A549 (cell line): Measurements from ENCODE around the gene CLDN4.

ENCODE experiments used
- ESRRA ChIP-seq: fragments of 150-350 bp; IDR thresholded peaks from 2 replicates; pipeline ENCODE4 v1.6.1; 2014; ENCODE audit warnings: mild to moderate bottlenecking, low read length, borderline replicate concordance
- PHF8 ChIP-seq: fragments of 200-600 bp; sonication (generic); IDR thresholded peaks from 2 replicates; pipeline ENCODE4 v1.6.1; 2016; ENCODE audit warnings: low read depth, mild to moderate bottlenecking, antibody characterized with exemption, moderate library complexity, borderline replicate concordance
- REST ChIP-seq: fragments of 200-600 bp; sonication (generic); IDR thresholded peaks from 2 replicates; pipeline ENCODE4 v1.6.1; 2016; ENCODE audit warnings: antibody characterized with exemption, mild to moderate bottlenecking, moderate library complexity
- TF ChIP-seq, protein P1 (sequence below): fragments of >200 bp; sonication (Bioruptor Twin); formaldehyde crosslinking; IDR thresholded peaks from 3 replicates; pipeline ENCODE4 v1.5.1; 2016

GRCh38 chr7:73871163-73872011, 40.6 kb downstream of the CLDN4 start:
- TF ChIP-seq, protein P1, sequence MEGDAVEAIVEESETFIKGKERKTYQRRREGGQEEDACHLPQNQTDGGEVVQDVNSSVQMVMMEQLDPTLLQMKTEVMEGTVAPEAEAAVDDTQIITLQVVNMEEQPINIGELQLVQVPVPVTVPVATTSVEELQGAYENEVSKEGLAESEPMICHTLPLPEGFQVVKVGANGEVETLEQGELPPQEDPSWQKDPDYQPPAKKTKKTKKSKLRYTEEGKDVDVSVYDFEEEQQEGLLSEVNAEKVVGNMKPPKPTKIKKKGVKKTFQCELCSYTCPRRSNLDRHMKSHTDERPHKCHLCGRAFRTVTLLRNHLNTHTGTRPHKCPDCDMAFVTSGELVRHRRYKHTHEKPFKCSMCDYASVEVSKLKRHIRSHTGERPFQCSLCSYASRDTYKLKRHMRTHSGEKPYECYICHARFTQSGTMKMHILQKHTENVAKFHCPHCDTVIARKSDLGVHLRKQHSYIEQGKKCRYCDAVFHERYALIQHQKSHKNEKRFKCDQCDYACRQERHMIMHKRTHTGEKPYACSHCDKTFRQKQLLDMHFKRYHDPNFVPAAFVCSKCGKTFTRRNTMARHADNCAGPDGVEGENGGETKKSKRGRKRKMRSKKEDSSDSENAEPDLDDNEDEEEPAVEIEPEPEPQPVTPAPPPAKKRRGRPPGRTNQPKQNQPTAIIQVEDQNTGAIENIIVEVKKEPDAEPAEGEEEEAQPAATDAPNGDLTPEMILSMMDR, result no peak
- no peak for TF ChIP-seq ESRRA
- no peak for TF ChIP-seq REST
- TF ChIP-seq PHF8, result no peak
